GM19099 (cell line): Measurements from ENCODE around the gene BMF.

Experiments
- POLR2A ChIP-seq: IDR thresholded peaks from 3 replicates; pipeline ENCODE4 v1.6.1; 2011; ENCODE audit warnings: low read depth; ENCODE audit not compliant: insufficient read length; ENCODE audit errors: extremely low read depth

The BMF gene

GRCh38 chr15:40048926-40049475 lies 59.7 kb downstream of the BMF start:
- no peak for TF ChIP-seq POLR2A

- TF ChIP-seq POLR2A = no peak
Measured at GRCh38 chr15:40048211-40048792, 60.4 kb downstream of the BMF start.

GRCh38 chr15:40047415-40048210 lies 61.1 kb downstream of the BMF start:
- no peak for TF ChIP-seq POLR2A

GRCh38 chr15:40046721-40047414 lies 61.8 kb downstream of the BMF start:
- no peak for TF ChIP-seq POLR2A

- TF ChIP-seq POLR2A = no peak
Measured at GRCh38 chr15:40045572-40046217, 63.0 kb downstream of the BMF start.

- TF ChIP-seq POLR2A = no peak
Measured at GRCh38 chr15:40044717-40045571, 63.7 kb downstream of the BMF start.

- TF ChIP-seq POLR2A = no peak
Measured at GRCh38 chr15:40043927-40044716, 64.6 kb downstream of the BMF start.

- no peak for TF ChIP-seq POLR2A
Measured at GRCh38 chr15:40042791-40043320, 65.8 kb downstream of the BMF start.

- TF ChIP-seq POLR2A = no peak
Measured at GRCh38 chr15:40040770-40041169, 67.9 kb downstream of the BMF start.

- no peak for TF ChIP-seq POLR2A
Measured at GRCh38 chr15:40040293-40040635, 68.4 kb downstream of the BMF start.

- peak; percentile 91 for TF ChIP-seq POLR2A
Measured at GRCh38 chr15:40038638-40039543, 69.8 kb downstream of the BMF start, which contains the start of gene SRP14. Gene SRP14 (minus strand): TSS chr15:40039181. CDS start chr15:40039116, 65 bp downstream.

- no peak for TF ChIP-seq POLR2A
Measured at GRCh38 chr15:40038275-40038637, 70.4 kb downstream of the BMF start.
